GM21381 (cell line): Measurements from ENCODE around the gene SCYGR4.
"Not testable (repeated sequence)": the region's sequence is repeated elsewhere in the genome, so short reads cannot be mapped to it uniquely, and the experiment has no call there.

Experiments
- ATAC-seq: cut with Tn5 transposase; IDR thresholded peaks from one replicate; pipeline ENCODE4 v1.9.1; 2021; ENCODE audit warnings: mild to moderate bottlenecking, moderate library complexity; ENCODE audit not compliant: unreplicated experiment

Gene SCYGR4

GRCh38 chr2:227617316-227618230 lies at the start of gene SCYGR4:
SCYGR4 (plus strand) TSS chr2:227617498; CDS start chr2:227617498, 0 bp downstream.
- ATAC-seq = no peak

GRCh38 chr2:227568852-227569169 lies 48.5 kb upstream of the SCYGR4 start:
- ATAC-seq = no peak

GRCh38 chr2:227570615-227571014 lies 46.7 kb upstream of the SCYGR4 start:
- ATAC-seq = no peak

- ATAC-seq = no peak
These were observed 41.2 kb upstream of the SCYGR4 start for GRCh38 chr2:227576110-227576509.

GRCh38 chr2:227576812-227577211 lies 40.5 kb upstream of the SCYGR4 start:
- no peak for ATAC-seq

GRCh38 chr2:227577555-227577954 lies 39.7 kb upstream of the SCYGR4 start:
- ATAC-seq = no peak

GRCh38 chr2:227578642-227579041 lies 38.7 kb upstream of the SCYGR4 start:
- ATAC-seq = no peak

- no peak for ATAC-seq
These were observed 37.5 kb upstream of the SCYGR4 start for GRCh38 chr2:227579791-227580190.

- ATAC-seq = no peak
These were observed 34.9 kb upstream of the SCYGR4 start for GRCh38 chr2:227582369-227582768.

- ATAC-seq = peak; percentile 88
These were observed 24.5 kb upstream of the SCYGR4 start for GRCh38 chr2:227592694-227593387.

GRCh38 chr2:227595797-227596196 lies 21.5 kb upstream of the SCYGR4 start:
- ATAC-seq = no peak

- no peak for ATAC-seq
These were observed 20.3 kb upstream of the SCYGR4 start for GRCh38 chr2:227597036-227597435.

GRCh38 chr2:227597998-227598397 lies 19.3 kb upstream of the SCYGR4 start:
- ATAC-seq = no peak

- ATAC-seq = not testable (repeated sequence)
These were observed 18.3 kb upstream of the SCYGR4 start, which contains the start of gene SCYGR2 for GRCh38 chr2:227598835-227599503. SCYGR2 (plus strand) TSS chr2:227598893; CDS start chr2:227598893, 0 bp downstream.

GRCh38 chr2:227602358-227602757 lies 14.9 kb upstream of the SCYGR4 start:
- no peak for ATAC-seq

- no peak for ATAC-seq
These were observed 10.8 kb upstream of the SCYGR4 start for GRCh38 chr2:227606476-227606875.

GRCh38 chr2:227607941-227608340 lies 9.4 kb upstream of the SCYGR4 start:
- ATAC-seq = no peak

- peak; percentile 58 for ATAC-seq
These were observed 8.5 kb upstream of the SCYGR4 start for GRCh38 chr2:227608561-227609338.

- ATAC-seq = no peak
These were observed 7.2 kb upstream of the SCYGR4 start for GRCh38 chr2:227610123-227610522.

GRCh38 chr2:227612546-227613271 lies 4.6 kb upstream of the SCYGR4 start:
- no peak for ATAC-seq
